ENCODE results near the gene PCSK5. TPM values are rescaled to one million over a fixed set of nuclear protein-coding genes. Genes with fewer than 3 reads are reported as not detected.

PCSK5 gene
- polyA plus RNA-seq, 1 donor (not counting 4 experiments of a cell fraction or from before 2014, with no cell fraction given): 1.9 TPM

- Histone ChIP-seq H3K27ac (ENCODE audit: control insufficient read depth, insufficient read depth, low read length) (no peak overlapping the region), H3K9me3 (ENCODE audit: control insufficient read depth, low read depth, low read length) (no peaks in the 10 kb centered on the region), H3K9ac (ENCODE audit: control insufficient read depth, extremely low read depth, insufficient read depth, low read length) (no peak overlapping the region), H2AFZ (ENCODE audit: control insufficient read depth, low read length) (no peak overlapping the region), H3K79me2 (ENCODE audit: control insufficient read depth, insufficient read depth, low read length) (no peaks in the 10 kb centered on the region), H3K36me3 (ENCODE audit: control insufficient read depth in 2 of 2, extremely low read depth in 1 of 2, insufficient read depth in 2 of 2, low read length in 2 of 2) (no peaks in the 10 kb centered on the region), H3K4me1 (ENCODE audit: control insufficient read depth, extremely low read depth, insufficient read depth, low read length) (peaks cover 6% of the 10 kb centered on the region), H3K4me3 (ENCODE audit: control insufficient read depth in 2 of 3, extremely low read depth in 1 of 3, insufficient read depth in 2 of 3, low read depth in 1 of 3, low read length in 3 of 3) (no peak overlapping the region), H3K9me1 (ENCODE audit: control insufficient read depth, extremely low read depth, insufficient read depth, low read length) (no peaks in the 10 kb centered on the region), H4K20me1 (ENCODE audit: control insufficient read depth, extremely low read depth, insufficient read depth, low read length) (no peaks in the 10 kb centered on the region), H3K4me2 (ENCODE audit: control insufficient read depth, extremely low read depth, insufficient read depth, low read depth, low read length) (no peak overlapping the region), H3K27me3 (ENCODE audit: control insufficient read depth, extremely low read depth, insufficient read depth, low read length) (no peaks in the 10 kb centered on the region)
- no peak for TF ChIP-seq EZH2 (IDR thresholded peaks at IDR 0.05; ENCODE audit: low read length)
- TF ChIP-seq CTCF (optimal IDR thresholded peaks at IDR 0.05 in 1 of 3, IDR thresholded peaks at IDR 0.05 in 1 of 3, conservative IDR thresholded peaks at IDR 0.05 in 1 of 3; ENCODE audit: extremely low read depth in 1 of 3, insufficient read depth in 2 of 3, low read length in 3 of 3): no peak
- peak; percentile 73 for FAIRE-seq
- dilution Hi-C loops (cut with MboI; ENCODE audit: extremely low pct_ligation_motif_present, low sequenced_read_pairs): no loop called here
- DNase-seq (ENCODE audit: low read depth, low spot score): no peak
Observed at GRCh38 chr9:75939536-75940111, 49.2 kb downstream of the PCSK5 start.

- Histone ChIP-seq H3K4me2 (ENCODE audit: control insufficient read depth, extremely low read depth, insufficient read depth, low read depth, low read length) (no peak overlapping the region), H3K9me1 (ENCODE audit: control insufficient read depth, extremely low read depth, insufficient read depth, low read length) (no peaks in the 10 kb centered on the region), H3K4me1 (ENCODE audit: control insufficient read depth, extremely low read depth, insufficient read depth, low read length) (peaks cover 6% of the 10 kb centered on the region), H4K20me1 (ENCODE audit: control insufficient read depth, extremely low read depth, insufficient read depth, low read length) (no peaks in the 10 kb centered on the region), H3K9me3 (ENCODE audit: control insufficient read depth, low read depth, low read length) (no peaks in the 10 kb centered on the region), H3K9ac (ENCODE audit: control insufficient read depth, extremely low read depth, insufficient read depth, low read length) (no peak overlapping the region), H3K36me3 (ENCODE audit: control insufficient read depth in 2 of 2, extremely low read depth in 1 of 2, insufficient read depth in 2 of 2, low read length in 2 of 2) (no peaks in the 10 kb centered on the region), H2AFZ (ENCODE audit: control insufficient read depth, low read length) (no peak overlapping the region), H3K4me3 (ENCODE audit: control insufficient read depth in 2 of 3, extremely low read depth in 1 of 3, insufficient read depth in 2 of 3, low read depth in 1 of 3, low read length in 3 of 3) (no peak overlapping the region), H3K27ac (ENCODE audit: control insufficient read depth, insufficient read depth, low read length) (no peak overlapping the region), H3K79me2 (ENCODE audit: control insufficient read depth, insufficient read depth, low read length) (no peaks in the 10 kb centered on the region), H3K27me3 (ENCODE audit: control insufficient read depth, extremely low read depth, insufficient read depth, low read length) (no peaks in the 10 kb centered on the region)
- TF ChIP-seq EZH2 (IDR thresholded peaks at IDR 0.05; ENCODE audit: low read length) (no peak), CTCF (optimal IDR thresholded peaks at IDR 0.05 in 1 of 3, IDR thresholded peaks at IDR 0.05 in 1 of 3, conservative IDR thresholded peaks at IDR 0.05 in 1 of 3; ENCODE audit: extremely low read depth in 1 of 3, insufficient read depth in 2 of 3, low read length in 3 of 3) (no peak)
- DNase-seq (ENCODE audit: low read depth, low spot score) (no peak), FAIRE-seq (no peak)
- dilution Hi-C loops (cut with MboI; ENCODE audit: extremely low pct_ligation_motif_present, low sequenced_read_pairs): no loop called here
Observed at GRCh38 chr9:75941066-75941465, 50.6 kb downstream of the PCSK5 start.
